Superior temporal gyrus (tissue), 1 donor: Measurements from ENCODE around the gene MRPL44.
"Not testable (repeated sequence)": the region's sequence is repeated elsewhere in the genome, so short reads cannot be mapped to it uniquely, and the experiment has no call there.

Source experiments
- DNase-seq: peaks from one replicate; pipeline ENCODE4 v3.0.0-alpha.2; 2016; ENCODE audit errors: extremely low spot score

The MRPL44 gene

GRCh38 chr2:223936862-223937326 is 20.4 kb upstream of the MRPL44 start:
- DNase-seq = no peak

GRCh38 chr2:223937535-223937934 is 19.7 kb upstream of the MRPL44 start:
- no peak for DNase-seq

GRCh38 chr2:223939438-223939837 is 17.8 kb upstream of the MRPL44 start:
- not testable (repeated sequence) for DNase-seq

- DNase-seq = no peak
Measured at GRCh38 chr2:223941579-223942277, 15.5 kb upstream of the MRPL44 start.

- no peak for DNase-seq
Measured at GRCh38 chr2:223943135-223943534, 14.1 kb upstream of the MRPL44 start.

GRCh38 chr2:223943561-223944008 is 13.7 kb upstream of the MRPL44 start:
- DNase-seq = peak; percentile 51

- DNase-seq = peak; percentile 27
Measured at GRCh38 chr2:223944166-223944702, 13.0 kb upstream of the MRPL44 start.

- DNase-seq = peak; percentile 91
Measured at GRCh38 chr2:223944703-223945531, 12.3 kb upstream of the MRPL44 start, which contains the start of gene WDFY1. WDFY1 (minus strand) TSS chr2:223945335; CDS start chr2:223945284, 51 bp downstream.

GRCh38 chr2:223945755-223946154 is 11.5 kb upstream of the MRPL44 start:
- no peak for DNase-seq

- DNase-seq = no peak
Measured at GRCh38 chr2:223947711-223948205, 9.5 kb upstream of the MRPL44 start.

GRCh38 chr2:223949241-223949840 is 7.9 kb upstream of the MRPL44 start:
- no peak for DNase-seq

GRCh38 chr2:223950448-223951347 is 6.6 kb upstream of the MRPL44 start:
- DNase-seq = no peak

GRCh38 chr2:223952280-223952968 is 4.8 kb upstream of the MRPL44 start:
- DNase-seq = no peak

GRCh38 chr2:223954401-223954800 is 2.9 kb upstream of the MRPL44 start:
- no peak for DNase-seq

- DNase-seq = no peak
Measured at GRCh38 chr2:223956300-223956699, 963 bp upstream of the MRPL44 start.

GRCh38 chr2:223959688-223960087 is 2.4 kb downstream of the MRPL44 start:
- peak; percentile 41 for DNase-seq

- DNase-seq = peak; percentile 6
Measured at GRCh38 chr2:223967981-223968380, 10.7 kb downstream of the MRPL44 start.

- DNase-seq = no peak
Measured at GRCh38 chr2:223969315-223969714, 12.1 kb downstream of the MRPL44 start.

- no peak for DNase-seq
Measured at GRCh38 chr2:223969856-223970255, 12.6 kb downstream of the MRPL44 start.
